Endodermal cell (in vitro differentiated cells): ENCODE results near the gene SOCS7. TPM values are rescaled to one million over a fixed set of nuclear protein-coding genes. Genes with fewer than 3 reads are reported as not detected.

Experiments used
- DNase-seq: peaks from one replicate; pipeline ENCODE4 v3.0.0-alpha.2; 2017
- H3K27ac ChIP-seq: 2 replicates; pipeline ENCODE4 v1.5.1; 2013; ENCODE audit warnings: mild to moderate bottlenecking, low read depth, low read length, moderate library complexity
- H3K27me3 ChIP-seq: 2 replicates; pipeline ENCODE4 v1.6.1; 2013; ENCODE audit warnings: mild to moderate bottlenecking, low read length, moderate library complexity; ENCODE audit not compliant: insufficient read depth, control insufficient read depth, poor library complexity, severe bottlenecking
- H3K36me3 ChIP-seq: 2 replicates; pipeline ENCODE4 v1.7.0; 2013; ENCODE audit warnings: mild to moderate bottlenecking, low read length, moderate library complexity; ENCODE audit not compliant: control insufficient read depth, insufficient read depth
- H3K4me1 ChIP-seq: one replicate; pipeline ENCODE4 v1.7.0; 2013; ENCODE audit warnings: low read length; ENCODE audit not compliant: control insufficient read depth, insufficient read depth
- H3K4me3 ChIP-seq: 2 replicates; pipeline ENCODE4 v1.5.1; 2013; ENCODE audit warnings: mild to moderate bottlenecking, low read length, moderate library complexity
- H3K9ac ChIP-seq: 2 replicates; pipeline ENCODE4 v1.6.1; 2013; ENCODE audit warnings: mild to moderate bottlenecking, low read length, moderate library complexity; ENCODE audit not compliant: poor library complexity, severe bottlenecking; ENCODE audit errors: extremely low read depth
- H3K9me3 ChIP-seq: 2 replicates; pipeline ENCODE4 v1.6.1; 2013; ENCODE audit warnings: mild to moderate bottlenecking, low read length, moderate library complexity; ENCODE audit not compliant: control insufficient read depth
- H3K27ac Mint-ChIP-seq: 2 replicates; pipeline ENCODE4 v1.8.0; 2020; ENCODE audit warnings: mixed read lengths
- H3K27me3 Mint-ChIP-seq: 2 replicates; pipeline ENCODE4 v1.8.0; 2021; ENCODE audit warnings: mild to moderate bottlenecking, mixed read lengths; ENCODE audit not compliant: insufficient read depth
- H3K36me3 Mint-ChIP-seq: 2 replicates; pipeline ENCODE4 v1.8.0; 2020; ENCODE audit warnings: low read depth, mixed read lengths
- H3K4me1 Mint-ChIP-seq: 2 replicates; pipeline ENCODE4 v1.8.0; 2020; ENCODE audit warnings: mixed read lengths
- H3K4me3 Mint-ChIP-seq: 2 replicates; pipeline ENCODE4 v1.8.0; 2020; ENCODE audit warnings: mild to moderate bottlenecking, moderate library complexity, mixed read lengths
- H3K9me3 Mint-ChIP-seq: 2 replicates; pipeline ENCODE4 v1.8.0; 2020; ENCODE audit warnings: mild to moderate bottlenecking, mixed read lengths
- WGBS, 2 experiments: methylation state at CpG; one replicate each; pipeline versions ENCODE4 v1.1.5 to v1.1.7; 2013; ENCODE audit warnings: missing lambda C conversion rate in 2 of 2, mixed read lengths in 1 of 2; ENCODE audit not compliant: insufficient coverage in 1 of 2, insufficient read length in 1 of 2; 5-methylcytosine and 5-hydroxymethylcytosine counted together
- total RNA-seq, 2 donors: library from RNA; stranded (reverse); fragmentation: NEBNext Ultra II Directional in 1 of 2; extraction: Animal tissue kit (Norgen Biotek cat#: 25700) in 1 of 2; gene quantifications; 2 replicates in 1 of 2; 3 replicates in 1 of 2; pipeline ENCODE4 v1.2.1, GENCODE V29; 2021
- TF ChIP-seq, protein P1 (sequence below): fragments of 200-600 bp; sonication (generic); conservative IDR thresholded peaks from 2 replicates; pipeline ENCODE4 v1.5.0; 2021; ENCODE audit warnings: antibody characterized with exemption, mild to moderate bottlenecking

SOCS7 gene
- total RNA-seq, 2 donors from 2014 or later, result 24.4 to 28.1 TPM

GRCh38 chr17:38355251-38355650, 3.6 kb downstream of the SOCS7 start:
- Mint-ChIP-seq H3K27ac (no peak overlapping the region), H3K9me3 (no peaks in the 10 kb centered on the region), H3K36me3 (no peaks in the 10 kb centered on the region), H3K4me3 (no peak overlapping the region), H3K27me3 (no peaks in the 10 kb centered on the region), H3K4me1 (peaks cover 50% of the 10 kb centered on the region)
- H3K27me3 ChIP-seq, result peaks cover 21% of the 10 kb centered on the region
- TF ChIP-seq, protein P1, sequence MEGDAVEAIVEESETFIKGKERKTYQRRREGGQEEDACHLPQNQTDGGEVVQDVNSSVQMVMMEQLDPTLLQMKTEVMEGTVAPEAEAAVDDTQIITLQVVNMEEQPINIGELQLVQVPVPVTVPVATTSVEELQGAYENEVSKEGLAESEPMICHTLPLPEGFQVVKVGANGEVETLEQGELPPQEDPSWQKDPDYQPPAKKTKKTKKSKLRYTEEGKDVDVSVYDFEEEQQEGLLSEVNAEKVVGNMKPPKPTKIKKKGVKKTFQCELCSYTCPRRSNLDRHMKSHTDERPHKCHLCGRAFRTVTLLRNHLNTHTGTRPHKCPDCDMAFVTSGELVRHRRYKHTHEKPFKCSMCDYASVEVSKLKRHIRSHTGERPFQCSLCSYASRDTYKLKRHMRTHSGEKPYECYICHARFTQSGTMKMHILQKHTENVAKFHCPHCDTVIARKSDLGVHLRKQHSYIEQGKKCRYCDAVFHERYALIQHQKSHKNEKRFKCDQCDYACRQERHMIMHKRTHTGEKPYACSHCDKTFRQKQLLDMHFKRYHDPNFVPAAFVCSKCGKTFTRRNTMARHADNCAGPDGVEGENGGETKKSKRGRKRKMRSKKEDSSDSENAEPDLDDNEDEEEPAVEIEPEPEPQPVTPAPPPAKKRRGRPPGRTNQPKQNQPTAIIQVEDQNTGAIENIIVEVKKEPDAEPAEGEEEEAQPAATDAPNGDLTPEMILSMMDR, result no peak
- H3K9me3 ChIP-seq, result no peaks in the 10 kb centered on the region
- no peaks in the 10 kb centered on the region for H3K4me1 ChIP-seq
- WGBS, 2 experiments, result 77 to 94% methylated on average over 2 to 4 of the region's 4 CpGs
- DNase-seq, result no peak
- no peak overlapping the region for H3K9ac ChIP-seq
- H3K36me3 ChIP-seq, result no peaks in the 10 kb centered on the region
- no peak overlapping the region for H3K27ac ChIP-seq
- H3K4me3 ChIP-seq, result no peak overlapping the region

GRCh38 chr17:38357486-38358123, 6.0 kb downstream of the SOCS7 start:
- Mint-ChIP-seq H3K36me3 (peaks cover 4% of the 10 kb centered on the region), H3K4me1 (peaks cover 47% of the 10 kb centered on the region)
- WGBS, 2 experiments, result 89 to 94% methylated on average over 2 of the region's 2 CpGs

DNA sequence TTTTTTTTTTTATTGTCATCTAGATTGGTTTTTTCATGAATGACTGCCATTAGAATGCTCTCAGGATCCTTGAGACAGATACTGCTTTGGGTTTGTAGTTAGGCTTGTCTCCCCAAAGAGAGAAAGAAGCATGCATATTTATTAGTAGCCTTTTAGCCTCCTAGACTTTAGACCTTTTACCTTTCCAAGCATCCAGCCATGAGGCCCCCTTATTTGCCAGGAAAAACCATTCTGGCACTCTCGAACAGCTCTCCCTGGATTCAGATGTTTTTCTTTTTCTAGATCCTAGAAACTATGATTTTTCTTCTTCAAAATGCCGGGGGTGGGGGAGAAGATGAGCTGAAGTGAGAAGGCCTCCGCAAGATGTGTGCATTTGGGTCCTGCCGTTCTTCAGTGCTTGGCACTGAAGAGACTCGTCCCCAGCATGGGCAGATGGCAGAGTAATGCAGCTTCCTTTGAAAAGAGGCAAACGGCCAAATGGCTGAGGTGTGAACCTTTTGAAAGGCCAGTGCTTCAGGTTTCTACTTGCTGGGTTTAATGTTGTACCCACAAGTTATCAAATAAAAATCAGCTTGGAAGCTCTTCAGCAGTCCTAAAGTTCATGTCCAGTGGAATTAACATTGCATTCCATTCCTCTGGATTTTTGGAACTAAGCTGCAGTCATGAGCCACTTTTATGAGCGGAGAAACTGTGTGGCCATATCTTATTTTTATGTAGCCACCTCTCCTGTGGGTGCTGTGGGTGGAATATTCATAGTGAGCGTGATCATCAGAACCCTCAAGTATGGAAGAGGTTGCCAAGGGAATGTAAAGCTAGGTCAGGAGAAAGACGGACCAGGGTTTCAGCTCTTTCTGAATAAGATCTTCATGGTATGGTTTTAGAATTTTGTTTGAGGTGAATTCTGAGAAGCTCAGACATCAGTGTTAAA, 7.2 kb downstream of the SOCS7 start:
- no peak overlapping the region for H3K4me3 Mint-ChIP-seq
- 90 to 98% methylated on average over 6 to 9 of the region's 9 CpGs for WGBS, 2 experiments

More at GRCh38 chr17:38357486-38358123, 6.0 kb downstream of the SOCS7 start:
- Mint-ChIP-seq H3K4me3 (no peak overlapping the region), H3K27me3 (no peaks in the 10 kb centered on the region), H3K27ac (no peak overlapping the region), H3K9me3 (no peaks in the 10 kb centered on the region)
- Histone ChIP-seq H3K4me1 (no peaks in the 10 kb centered on the region), H3K9me3 (no peaks in the 10 kb centered on the region), H3K27ac (no peak overlapping the region), H3K36me3 (peaks cover 3% of the 10 kb centered on the region), H3K4me3 (no peak overlapping the region), H3K9ac (no peak overlapping the region), H3K27me3 (peaks cover 21% of the 10 kb centered on the region)
- TF ChIP-seq, protein P1, result no peak
- no peak for DNase-seq

More for the DNA sequence above, 7.2 kb downstream of the SOCS7 start:
- Mint-ChIP-seq H3K27me3 (no peaks in the 10 kb centered on the region), H3K36me3 (peaks cover 5% of the 10 kb centered on the region), H3K9me3 (no peaks in the 10 kb centered on the region), H3K27ac (no peak overlapping the region), H3K4me1 (peaks cover 39% of the 10 kb centered on the region)
- TF ChIP-seq, protein P1, result no peak
- Histone ChIP-seq H3K9ac (no peak overlapping the region), H3K4me1 (no peaks in the 10 kb centered on the region), H3K27ac (no peak overlapping the region), H3K9me3 (no peaks in the 10 kb centered on the region), H3K27me3 (peaks cover 15% of the 10 kb centered on the region), H3K4me3 (no peak overlapping the region), H3K36me3 (peaks cover 4% of the 10 kb centered on the region)
- no peak for DNase-seq
